ENCODE results near the gene C1orf56.

The C1orf56 gene, protein sequence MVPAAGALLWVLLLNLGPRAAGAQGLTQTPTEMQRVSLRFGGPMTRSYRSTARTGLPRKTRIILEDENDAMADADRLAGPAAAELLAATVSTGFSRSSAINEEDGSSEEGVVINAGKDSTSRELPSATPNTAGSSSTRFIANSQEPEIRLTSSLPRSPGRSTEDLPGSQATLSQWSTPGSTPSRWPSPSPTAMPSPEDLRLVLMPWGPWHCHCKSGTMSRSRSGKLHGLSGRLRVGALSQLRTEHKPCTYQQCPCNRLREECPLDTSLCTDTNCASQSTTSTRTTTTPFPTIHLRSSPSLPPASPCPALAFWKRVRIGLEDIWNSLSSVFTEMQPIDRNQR

GRCh38 chr1:151047591-151047924 is at the start of gene C1orf56:
Gene C1orf56, plus strand, starts transcription at chr1:151047751. Its CDS starts 97 bp downstream, at chr1:151047848.
- peak in 50 of 51 donors; percentile 13 to 84 (median 66) for DNase-seq

GRCh38 chr1:150997949-150998348 is 49.6 kb upstream of the C1orf56 start:
- no peak for DNase-seq

DNA sequence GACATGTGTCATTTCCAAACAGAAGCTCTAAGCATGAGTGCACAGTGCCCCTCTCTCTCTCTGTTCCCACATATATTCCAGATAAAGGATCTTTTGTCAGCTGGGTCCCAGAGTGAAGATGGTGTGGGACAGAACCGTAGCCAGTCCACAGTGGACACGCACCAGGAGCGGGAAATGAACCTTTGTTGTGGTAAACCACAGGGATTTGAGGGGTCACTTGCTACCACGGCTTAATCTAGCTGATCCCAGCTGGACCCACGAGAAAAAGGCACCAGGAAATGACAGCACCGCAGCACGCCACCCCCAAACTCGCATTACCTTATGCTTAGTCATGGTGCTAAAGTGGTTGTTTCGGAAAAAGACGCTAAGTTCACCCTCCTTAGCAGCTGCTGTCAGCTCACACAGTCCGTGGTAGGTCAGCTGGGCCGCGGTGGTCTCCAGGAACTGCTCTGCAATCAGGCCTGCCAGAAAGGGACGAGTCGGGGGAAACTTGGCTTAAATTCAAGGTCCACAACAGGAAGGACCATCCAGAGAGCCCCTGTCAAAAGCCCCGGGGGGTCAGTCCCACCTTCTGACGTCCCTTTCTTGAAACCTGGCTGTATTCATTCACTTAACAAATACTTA is 48.4 kb upstream of the C1orf56 start:
- DNase-seq = peak in 10 of 51 donors; percentile 18 to 60 (median 28)

- no peak for DNase-seq
Measured at GRCh38 chr1:150999926-151000325, 47.6 kb upstream of the C1orf56 start.

GRCh38 chr1:151000408-151000807 is 47.1 kb upstream of the C1orf56 start:
- DNase-seq = no peak

- DNase-seq = no peak
Measured at GRCh38 chr1:151001602-151002001, 45.9 kb upstream of the C1orf56 start.

GRCh38 chr1:151002051-151002450 is 45.5 kb upstream of the C1orf56 start:
- no peak for DNase-seq

DNA sequence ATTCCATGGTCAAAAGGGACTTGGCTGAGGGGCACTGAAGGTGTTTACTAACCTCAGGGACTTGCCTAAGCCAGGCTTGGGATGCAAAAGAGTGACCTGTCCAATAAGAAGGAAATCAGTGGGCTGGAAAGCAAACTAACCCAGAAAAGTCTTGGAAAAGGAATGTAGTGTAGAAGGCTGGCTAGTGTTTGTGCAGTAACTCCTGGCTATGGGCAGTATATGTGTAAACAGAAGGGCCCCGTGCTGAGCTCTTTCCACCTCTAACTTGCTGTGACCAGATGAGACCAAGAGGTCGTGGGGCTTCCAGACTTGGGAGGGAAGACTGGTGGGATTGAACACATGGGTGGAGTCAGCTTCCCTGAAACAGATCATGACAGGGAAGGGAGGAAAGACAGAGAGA is 44.9 kb upstream of the C1orf56 start:
- no peak for DNase-seq

DNA sequence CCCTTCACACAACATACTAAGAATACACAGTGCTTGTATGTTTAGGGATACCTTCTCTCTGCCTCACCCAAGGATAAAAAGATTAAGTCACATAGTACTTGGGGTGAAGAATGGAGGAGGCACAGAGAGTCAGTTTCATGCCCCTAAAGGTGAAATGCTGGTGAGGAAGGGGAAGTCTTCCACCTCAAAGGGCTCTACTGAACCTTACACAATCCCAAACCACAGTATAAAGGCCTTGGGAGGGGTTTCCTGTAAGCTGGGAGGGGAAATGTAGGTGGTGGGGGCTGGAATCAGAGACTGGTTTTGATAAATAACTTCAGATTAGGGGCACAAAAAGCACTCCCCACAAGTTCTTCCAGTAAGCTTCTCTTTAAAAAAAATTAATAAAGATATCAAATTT is 44.4 kb upstream of the C1orf56 start:
- DNase-seq = no peak

DNA sequence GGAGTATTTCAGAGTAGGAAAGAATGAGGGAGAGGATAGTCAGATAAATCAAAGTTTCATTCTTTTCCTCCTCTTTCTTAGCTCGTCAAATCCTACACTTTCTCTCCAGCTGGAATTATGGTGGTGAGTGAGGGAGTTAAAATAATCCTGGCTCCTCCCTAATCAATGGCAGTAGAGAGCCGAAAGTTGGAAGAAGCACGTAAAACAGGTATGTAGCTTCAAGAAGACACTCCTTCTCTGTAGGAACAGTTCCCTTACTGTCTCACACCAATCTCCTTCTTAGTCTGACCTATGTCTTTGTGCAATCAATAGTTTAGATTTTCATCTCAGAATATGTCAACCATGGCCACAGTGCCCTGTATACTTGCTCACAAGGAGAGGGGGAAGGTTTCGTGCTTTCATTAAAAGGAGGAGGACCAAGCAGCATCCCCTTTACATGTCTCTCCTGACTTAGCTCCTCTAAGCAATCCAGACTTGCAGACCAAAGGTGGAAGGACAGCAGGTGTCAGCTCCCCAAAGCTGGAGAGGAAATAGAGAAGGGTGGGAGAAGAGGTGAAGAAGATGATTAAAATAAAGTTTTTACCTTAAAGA is 41.7 kb upstream of the C1orf56 start:
- DNase-seq = peak in 3 of 51 donors; percentile 55 to 56 (median 56)

GRCh38 chr1:151006327-151007052 is 41.1 kb upstream of the C1orf56 start, which contains the start of gene MINDY1:
Gene MINDY1, minus strand, starts transcription at chr1:151006902. Its CDS starts 4,285 bp downstream, at chr1:151002617.
- peak in 48 of 51 donors; percentile 20 to 89 (median 65) for DNase-seq

DNA sequence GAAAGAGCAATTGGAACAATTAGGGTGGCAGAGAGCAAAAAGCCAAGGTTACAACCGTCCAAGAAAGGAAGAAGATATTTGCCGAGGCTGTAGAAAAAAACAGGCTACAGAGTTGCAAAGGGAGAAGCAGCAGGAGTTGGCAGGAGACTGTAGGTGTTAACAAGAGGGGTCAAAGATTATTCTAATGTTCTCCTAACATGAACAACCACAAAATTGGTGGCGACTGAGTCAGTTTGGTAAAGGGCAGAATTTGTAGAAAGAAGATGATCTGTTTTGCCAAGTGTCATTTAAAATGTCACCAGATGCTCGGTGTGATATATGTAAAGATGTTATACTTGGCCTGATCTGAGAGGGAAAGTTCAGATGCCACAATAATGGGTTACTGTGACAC is 39.7 kb upstream of the C1orf56 start:
- DNase-seq = peak in 2 of 51 donors; percentile 30 to 71

- peak in 50 of 51 donors; percentile 42 to 97 (median 90) for DNase-seq
Measured at GRCh38 chr1:151008244-151009205, 39.0 kb upstream of the C1orf56 start, which contains the start of gene PRUNE1. Gene PRUNE1, plus strand, starts transcription at chr1:151008449. Its CDS starts 184 bp downstream, at chr1:151008633.

DNA sequence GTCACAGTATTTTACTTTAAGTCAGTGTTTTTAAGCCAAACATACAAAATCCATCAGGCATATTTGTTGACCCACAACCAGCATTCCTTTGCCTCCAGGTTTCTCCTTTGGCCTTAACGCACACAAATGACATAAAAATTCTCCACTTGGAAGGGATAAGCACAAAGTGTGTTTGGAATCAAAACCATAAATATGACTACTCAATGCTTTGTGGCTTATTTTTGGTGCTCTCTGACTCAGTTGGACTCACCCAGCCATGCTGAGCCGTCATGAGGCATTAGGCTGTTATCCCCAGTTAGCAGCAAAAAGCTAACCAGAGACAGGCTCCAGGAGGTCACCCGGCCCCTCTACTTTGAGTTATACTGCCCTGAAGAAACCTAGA is 38.4 kb upstream of the C1orf56 start:
- peak in 1 of 51 donors; percentile 11 for DNase-seq

- DNase-seq = no peak
Measured at GRCh38 chr1:151009674-151010345, 37.7 kb upstream of the C1orf56 start.

DNA sequence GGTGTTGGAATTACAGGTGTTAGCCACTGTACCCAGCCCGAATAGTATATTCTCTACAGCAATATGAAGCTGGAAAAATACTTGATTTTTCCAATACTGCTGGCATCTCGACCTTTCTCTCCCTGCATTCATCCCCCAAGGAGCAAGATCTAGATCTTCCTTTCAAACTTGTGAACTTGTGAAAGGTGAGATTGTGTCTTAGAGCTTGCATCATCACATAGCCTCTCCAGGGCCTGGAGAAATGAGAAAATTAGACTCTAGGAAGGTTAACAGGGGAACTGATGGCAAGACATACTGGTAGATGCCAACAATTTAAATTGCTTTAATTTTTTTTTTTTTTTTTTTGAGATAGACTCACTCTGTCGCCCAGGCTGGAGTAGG is 37.2 kb upstream of the C1orf56 start:
- DNase-seq = no peak

- no peak for DNase-seq
Measured at GRCh38 chr1:151011154-151011850, 36.2 kb upstream of the C1orf56 start.

DNA sequence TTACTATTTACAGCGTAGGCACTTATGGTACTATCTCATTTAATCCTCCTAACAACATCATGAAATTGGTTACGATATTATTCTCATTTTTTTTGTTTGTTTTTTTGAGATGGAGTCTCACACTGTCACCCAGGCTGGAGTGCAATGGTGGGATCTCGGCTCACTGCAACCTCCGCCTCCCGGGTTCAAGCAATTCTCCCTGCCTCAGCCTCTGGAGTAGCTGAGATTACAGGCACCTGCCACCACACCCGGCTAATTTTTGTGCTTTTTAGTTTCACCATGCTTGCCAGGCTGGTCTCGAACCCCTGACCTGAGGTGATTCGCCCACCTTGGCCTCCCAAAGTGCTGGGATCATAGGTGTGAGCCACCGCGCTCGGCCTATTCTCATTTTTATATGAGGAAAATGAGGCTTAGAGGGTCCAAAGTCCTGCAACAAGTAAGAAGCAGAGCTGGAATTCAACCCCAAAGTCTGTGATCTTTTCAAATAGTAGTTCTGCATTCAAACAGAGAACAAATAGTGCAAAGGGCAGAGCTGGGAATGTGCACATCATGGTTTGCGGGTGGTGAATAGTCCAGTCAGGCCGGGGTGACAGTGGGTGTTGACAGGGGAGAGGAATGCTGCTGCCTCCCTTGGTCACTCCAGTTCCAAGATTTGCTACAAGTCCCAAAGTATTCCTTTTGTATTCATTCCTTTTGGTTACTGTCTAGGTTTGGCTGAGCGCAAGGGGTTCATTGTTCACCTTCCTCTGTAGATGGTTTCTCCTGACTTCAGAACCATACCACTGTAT is 34.7 kb upstream of the C1orf56 start:
- DNase-seq = no peak

DNA sequence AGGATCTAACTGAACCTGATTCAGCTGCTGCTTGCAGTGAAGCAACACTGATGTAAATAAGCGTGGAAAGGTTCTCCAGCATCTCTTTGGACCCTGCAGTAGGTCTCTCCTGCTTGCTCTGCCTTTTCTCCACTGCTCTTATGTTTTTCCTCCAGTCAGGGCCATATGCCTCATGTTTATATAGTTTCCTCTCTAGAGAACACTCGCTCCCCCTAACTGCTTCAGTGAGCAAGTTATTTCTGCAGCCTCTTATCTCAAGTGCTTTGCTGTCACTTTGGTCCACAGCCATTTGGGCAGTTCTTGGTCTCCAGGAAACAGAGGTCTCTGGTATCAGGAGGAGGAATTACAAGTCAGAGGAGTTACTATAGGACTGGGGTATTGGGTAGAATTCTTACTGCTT is 34.0 kb upstream of the C1orf56 start:
- DNase-seq = no peak

All from hypothalamus (tissue), 51 donors.